ENCODE results near the gene GPATCH2. TPM values are rescaled to one million over a fixed set of nuclear protein-coding genes. Genes with fewer than 3 reads are reported as not detected.

GPATCH2 gene
- total RNA-seq, 1 experiment from 2014 or later = 17.2 TPM

DNA sequence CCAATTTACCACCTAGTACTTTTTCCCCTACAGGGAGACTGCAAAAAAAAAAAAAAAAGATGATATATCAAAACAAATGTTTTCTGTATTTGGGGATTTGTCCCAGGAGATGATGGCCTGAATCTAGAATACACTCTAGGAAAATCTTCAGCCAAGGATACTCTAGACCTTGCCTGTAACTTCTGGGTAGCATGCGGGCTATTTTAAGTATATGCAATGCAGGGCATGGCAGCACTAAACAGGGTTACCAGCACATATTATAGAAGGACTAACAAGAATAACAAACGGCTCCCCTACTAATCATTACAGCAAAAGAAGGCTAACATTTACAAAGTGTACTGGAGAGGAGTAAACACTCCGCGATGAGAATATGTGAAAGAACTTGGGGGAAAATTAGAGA lies 109.6 kb downstream of the GPATCH2 start:
- Histone ChIP-seq H3K27ac (ENCODE audit: low read length) (no peak overlapping the region), H3K4me1 (ENCODE audit: insufficient read depth, low read length) (peaks cover 28% of the 10 kb centered on the region), H3K4me3 (ENCODE audit: low read length) (no peak overlapping the region), H3K9ac (ENCODE audit: low read length) (no peak overlapping the region), H2AFZ (ENCODE audit: low read length) (no peak overlapping the region), H3K4me2 (ENCODE audit: low read length) (no peak overlapping the region), H3K9me2 (replicated peaks; ENCODE audit: low read length) (no peaks in the 10 kb centered on the region), H3K79me2 (ENCODE audit: low read length) (no peaks in the 10 kb centered on the region), H3F3A (ENCODE audit: low read length, unreplicated experiment) (no peaks in the 10 kb centered on the region), H3K27me3 (ENCODE audit: low read length) (no peaks in the 10 kb centered on the region), H3K9me3 (ENCODE audit: low read length) (no peaks in the 10 kb centered on the region), H4K20me1 (ENCODE audit: low read length) (no peaks in the 10 kb centered on the region), H3K36me3 (ENCODE audit: low read depth, low read length) (no peaks in the 10 kb centered on the region)
- no peak for ATAC-seq
- intact Hi-C loops (cut with micrococcal nuclease) = loop anchor here (5.0 kb wide), 1 partner anchor 89 kb away; no protein-coding TSS in a partner anchor
- no TSS peak for BruUV-seq (replicated peaks)
- ChIA-PET CTCF (no interaction called here), POLR2A (ENCODE audit: unreplicated experiment) (no interaction called here)
- no peak for DNase-seq
- TF ChIP-seq, protein P1, sequence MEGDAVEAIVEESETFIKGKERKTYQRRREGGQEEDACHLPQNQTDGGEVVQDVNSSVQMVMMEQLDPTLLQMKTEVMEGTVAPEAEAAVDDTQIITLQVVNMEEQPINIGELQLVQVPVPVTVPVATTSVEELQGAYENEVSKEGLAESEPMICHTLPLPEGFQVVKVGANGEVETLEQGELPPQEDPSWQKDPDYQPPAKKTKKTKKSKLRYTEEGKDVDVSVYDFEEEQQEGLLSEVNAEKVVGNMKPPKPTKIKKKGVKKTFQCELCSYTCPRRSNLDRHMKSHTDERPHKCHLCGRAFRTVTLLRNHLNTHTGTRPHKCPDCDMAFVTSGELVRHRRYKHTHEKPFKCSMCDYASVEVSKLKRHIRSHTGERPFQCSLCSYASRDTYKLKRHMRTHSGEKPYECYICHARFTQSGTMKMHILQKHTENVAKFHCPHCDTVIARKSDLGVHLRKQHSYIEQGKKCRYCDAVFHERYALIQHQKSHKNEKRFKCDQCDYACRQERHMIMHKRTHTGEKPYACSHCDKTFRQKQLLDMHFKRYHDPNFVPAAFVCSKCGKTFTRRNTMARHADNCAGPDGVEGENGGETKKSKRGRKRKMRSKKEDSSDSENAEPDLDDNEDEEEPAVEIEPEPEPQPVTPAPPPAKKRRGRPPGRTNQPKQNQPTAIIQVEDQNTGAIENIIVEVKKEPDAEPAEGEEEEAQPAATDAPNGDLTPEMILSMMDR (conservative IDR thresholded peaks at IDR 0.05; ENCODE audit: low read depth, low read length) = no peak
- TF ChIP-seq EZH2 (IDR thresholded peaks at IDR 0.05; ENCODE audit: low read length, unreplicated experiment) (no peak), EZH2phosphoT487 (IDR thresholded peaks at IDR 0.05; ENCODE audit: borderline replicate concordance, low read length) (no peak)

DNA sequence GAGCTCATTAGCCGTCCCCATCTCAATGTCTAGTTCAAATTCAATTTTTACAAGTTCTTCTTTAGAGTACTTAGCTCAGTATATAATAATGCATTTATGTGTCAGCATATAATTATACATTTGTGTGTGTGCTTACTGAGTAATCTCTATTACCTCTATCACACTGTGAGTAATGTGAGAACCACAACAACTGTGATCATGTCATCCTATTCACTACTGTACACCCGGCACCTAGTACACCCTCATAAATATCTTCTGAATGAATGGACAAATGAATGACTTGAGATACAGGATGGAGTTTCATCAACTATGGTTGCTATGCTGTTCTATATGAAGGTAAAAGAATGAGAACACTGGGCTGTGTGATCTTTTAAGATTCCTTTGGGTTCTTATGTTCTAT lies 124.0 kb downstream of the GPATCH2 start:
- Histone ChIP-seq H3K27ac (ENCODE audit: low read length) (peak overlapping the region; percentile 68), H3K9me3 (ENCODE audit: low read length) (no peaks in the 10 kb centered on the region), H3K27me3 (ENCODE audit: low read length) (no peaks in the 10 kb centered on the region), H3K4me2 (ENCODE audit: low read length) (peak overlapping the region; percentile 21), H3K36me3 (ENCODE audit: low read depth, low read length) (no peaks in the 10 kb centered on the region), H4K20me1 (ENCODE audit: low read length) (no peaks in the 10 kb centered on the region), H3F3A (ENCODE audit: low read length, unreplicated experiment) (peaks cover 7% of the 10 kb centered on the region), H3K9me2 (replicated peaks; ENCODE audit: low read length) (no peaks in the 10 kb centered on the region), H3K4me1 (ENCODE audit: insufficient read depth, low read length) (peaks cover 24% of the 10 kb centered on the region), H3K9ac (ENCODE audit: low read length) (peak overlapping the region; percentile 24), H2AFZ (ENCODE audit: low read length) (no peak overlapping the region), H3K79me2 (ENCODE audit: low read length) (no peaks in the 10 kb centered on the region), H3K4me3 (ENCODE audit: low read length) (no peak overlapping the region)
- TF ChIP-seq EZH2phosphoT487 (IDR thresholded peaks at IDR 0.05; ENCODE audit: borderline replicate concordance, low read length) (no peak), EZH2 (IDR thresholded peaks at IDR 0.05; ENCODE audit: low read length, unreplicated experiment) (no peak)
- TF ChIP-seq, protein P1 (conservative IDR thresholded peaks at IDR 0.05; ENCODE audit: low read depth, low read length) = no peak
- CTCF ChIA-PET = no interaction called here
- ATAC-seq = peak; percentile 99
- intact Hi-C loops (cut with micrococcal nuclease) = loop anchor here (1.0 kb wide), 1 partner anchor 10 kb away; no protein-coding TSS in a partner anchor
- POLR2A ChIA-PET (ENCODE audit: unreplicated experiment) = no interaction called here
- no TSS peak for BruUV-seq (replicated peaks)
- DNase-seq = peak; percentile 96

DNA sequence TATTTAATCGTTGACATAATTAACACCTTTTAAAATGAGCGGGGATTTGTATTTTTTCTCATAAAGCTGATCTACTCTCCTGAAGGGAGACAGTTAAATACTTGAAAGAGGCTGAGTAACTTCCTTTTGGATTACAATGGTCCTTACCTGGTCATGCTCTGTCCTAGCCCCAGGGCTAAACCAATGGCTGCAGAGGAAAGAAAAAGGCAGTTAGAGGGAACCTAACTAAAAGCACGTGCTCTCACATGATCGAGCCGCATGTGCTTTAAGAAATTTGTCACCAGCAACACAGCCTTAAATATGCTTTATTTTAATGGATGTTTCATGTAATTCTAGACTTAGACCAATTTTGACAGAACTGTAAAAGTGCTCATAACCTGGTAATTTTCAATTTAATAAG lies 132.7 kb downstream of the GPATCH2 start:
- DNase-seq = no peak
- TF ChIP-seq, protein P1 (conservative IDR thresholded peaks at IDR 0.05; ENCODE audit: low read depth, low read length) = no peak
- no peak for TF ChIP-seq EZH2 (IDR thresholded peaks at IDR 0.05; ENCODE audit: low read length, unreplicated experiment)
- TF ChIP-seq EZH2phosphoT487 (IDR thresholded peaks at IDR 0.05; ENCODE audit: borderline replicate concordance, low read length) = no peak
- ChIA-PET CTCF (no interaction called here), POLR2A (ENCODE audit: unreplicated experiment) (no interaction called here)
- Histone ChIP-seq H3F3A (ENCODE audit: low read length, unreplicated experiment) (no peaks in the 10 kb centered on the region), H3K36me3 (ENCODE audit: low read depth, low read length) (no peaks in the 10 kb centered on the region), H3K9ac (ENCODE audit: low read length) (no peak overlapping the region), H3K4me2 (ENCODE audit: low read length) (no peak overlapping the region), H3K4me1 (ENCODE audit: insufficient read depth, low read length) (peaks cover 4% of the 10 kb centered on the region), H3K27me3 (ENCODE audit: low read length) (no peaks in the 10 kb centered on the region), H3K9me2 (replicated peaks; ENCODE audit: low read length) (no peaks in the 10 kb centered on the region), H3K27ac (ENCODE audit: low read length) (no peak overlapping the region), H4K20me1 (ENCODE audit: low read length) (no peaks in the 10 kb centered on the region), H3K9me3 (ENCODE audit: low read length) (no peaks in the 10 kb centered on the region), H2AFZ (ENCODE audit: low read length) (no peak overlapping the region), H3K79me2 (ENCODE audit: low read length) (no peaks in the 10 kb centered on the region), H3K4me3 (ENCODE audit: low read length) (no peak overlapping the region)
- no TSS peak for BruUV-seq (replicated peaks)
- intact Hi-C loops (cut with micrococcal nuclease) = no loop called here
- no peak for ATAC-seq
